Mesendoderm (in vitro differentiated cells): ENCODE data around the gene TIMM9. TPM values are rescaled to one million over a fixed set of nuclear protein-coding genes. Genes with fewer than 3 reads are reported as not detected.

Source experiments
- small RNA-seq: library from polyadenylated mRNA; stranded (forward); fragments of <200 nt; extraction: miRNeasy Mini kit (QIAGEN cat#:217004); gene quantifications from one replicate; pipeline ENCODE3, GENCODE V24; 2013; ENCODE audit not compliant: insufficient read depth

TIMM9 gene

Small RNA genes lying within 50 kb of the gene (small RNA-seq; reads per million reads assigned to genes)
- gene HSBP1P1 = not detected
- not detected for gene RF00019
